Midbrain (tissue), 1 donor: ENCODE results near the gene SCYGR3.
A peak's percentile ranks its signal among the peaks of the same experiment; 100 is the strongest.
"Not testable (repeated sequence)": the region's sequence is repeated elsewhere in the genome, so short reads cannot be mapped to it uniquely, and the experiment has no call there.

Source experiments
- DNase-seq: peaks from one replicate; lab custom pipeline; 2025; lab: John Stamatoyannopoulos, UW

The SCYGR3 gene

DNA sequence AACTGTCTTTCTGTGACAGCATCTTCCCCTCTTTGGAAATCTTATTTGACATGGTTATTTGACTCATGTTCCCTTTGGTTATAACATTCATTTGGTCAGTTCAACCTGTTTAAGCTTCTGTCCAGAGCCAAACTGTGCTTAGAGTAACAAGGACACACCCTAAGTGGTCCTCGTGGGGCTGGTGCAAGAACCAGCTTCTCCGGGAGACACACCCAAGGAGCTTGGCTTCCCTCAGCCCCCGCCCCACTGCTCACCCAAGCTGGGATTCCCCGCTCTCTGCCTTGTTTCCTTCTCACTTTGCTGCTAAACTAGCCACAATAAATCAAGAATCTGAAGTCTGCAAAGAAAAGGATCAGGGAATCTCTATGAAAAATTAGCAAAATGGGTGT, 1.4 kb downstream of the SCYGR3 start:
- no peak for DNase-seq

- DNase-seq = no peak
Measured at GRCh38 chr2:227612546-227613271, 1.9 kb downstream of the SCYGR3 start.

- DNase-seq = no peak
Measured at GRCh38 chr2:227610123-227610522, 4.5 kb downstream of the SCYGR3 start.

GRCh38 chr2:227608561-227609338, 5.9 kb downstream of the SCYGR3 start:
- peak; percentile 21 for DNase-seq

- no peak for DNase-seq
Measured at GRCh38 chr2:227607941-227608340, 6.7 kb downstream of the SCYGR3 start.

- no peak for DNase-seq
Measured at GRCh38 chr2:227606476-227606875, 8.2 kb downstream of the SCYGR3 start.

GRCh38 chr2:227602358-227602757, 12.3 kb downstream of the SCYGR3 start:
- no peak for DNase-seq

- DNase-seq = not testable (repeated sequence)
Measured at GRCh38 chr2:227598835-227599503, 15.7 kb downstream of the SCYGR3 start, which contains the start of gene SCYGR2. Gene SCYGR2, plus strand, starts transcription at chr2:227598893. Its CDS starts 0 bp downstream, at chr2:227598893.

- no peak for DNase-seq
Measured at GRCh38 chr2:227597998-227598397, 16.6 kb downstream of the SCYGR3 start.

GRCh38 chr2:227597036-227597435, 17.6 kb downstream of the SCYGR3 start:
- DNase-seq = no peak

GRCh38 chr2:227595797-227596196, 18.8 kb downstream of the SCYGR3 start:
- DNase-seq = no peak

DNA sequence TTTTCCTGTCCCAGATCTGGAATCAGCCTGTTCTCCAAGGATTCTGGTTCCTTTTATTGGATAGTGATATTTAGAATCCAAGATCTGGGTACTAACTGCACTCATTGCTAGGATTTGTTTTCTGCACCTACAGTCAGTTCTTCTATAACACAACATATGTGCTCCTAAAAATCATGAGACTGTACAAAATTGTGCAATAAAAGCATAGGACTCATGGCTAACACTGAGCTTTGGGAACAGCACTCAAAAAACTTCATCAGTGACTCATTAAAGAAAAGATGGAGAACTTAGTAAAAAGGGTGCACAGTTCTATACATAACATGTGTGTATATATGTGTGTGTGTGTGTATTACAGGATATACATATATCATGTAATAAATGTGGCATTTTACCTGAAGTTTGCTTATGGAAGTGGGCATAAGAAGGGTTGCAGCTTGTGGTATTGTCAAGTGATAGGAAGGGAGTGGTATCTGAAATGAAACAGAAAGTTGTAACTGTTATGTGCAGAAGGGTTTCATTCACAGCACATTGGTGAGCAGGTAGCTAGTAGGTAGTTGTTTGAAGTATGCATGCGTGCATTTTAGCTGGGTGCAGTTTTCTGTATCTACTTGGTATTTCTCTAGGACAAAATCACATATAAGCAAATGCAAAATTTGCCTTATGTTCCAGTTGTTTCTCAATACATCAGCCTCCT, 21.8 kb downstream of the SCYGR3 start:
- no peak for DNase-seq

DNA sequence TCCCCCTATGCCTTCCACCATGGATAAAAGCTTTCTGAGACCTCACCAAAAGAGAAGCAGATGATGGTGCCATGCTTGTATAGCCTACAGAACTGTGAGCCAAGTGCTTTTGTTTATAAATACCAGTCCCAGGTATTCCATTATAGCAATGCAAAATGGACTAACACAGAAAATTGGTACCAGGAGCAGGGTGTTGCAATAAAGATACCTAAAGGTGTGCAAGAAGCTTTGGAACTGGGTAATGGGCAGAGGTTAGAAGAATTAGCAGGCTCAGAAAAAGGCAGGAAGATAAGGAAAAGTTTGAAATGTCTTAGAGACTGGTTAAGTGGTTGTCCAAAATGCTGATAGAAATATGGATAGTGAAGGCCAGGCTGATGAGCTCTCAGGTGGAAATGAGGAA, 32.3 kb downstream of the SCYGR3 start:
- no peak for DNase-seq

DNA sequence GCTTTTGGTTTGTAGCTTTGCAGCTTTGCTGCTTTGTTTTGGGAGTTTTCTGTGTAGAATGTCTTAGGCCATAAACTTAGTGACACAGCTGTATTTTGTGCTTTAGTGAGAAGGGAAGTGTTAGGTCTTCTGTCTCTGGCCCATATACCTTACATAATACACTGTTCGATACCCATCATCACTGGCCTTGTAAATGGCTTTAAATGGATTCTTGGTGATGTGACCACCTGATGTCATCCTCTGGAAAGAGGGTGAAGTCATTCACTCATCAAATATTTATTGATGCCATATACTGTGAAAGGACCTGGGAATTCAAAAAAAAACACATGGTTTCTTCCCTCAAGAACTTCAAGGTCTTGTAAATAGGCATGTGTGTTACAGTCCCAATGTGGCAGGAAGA, 34.8 kb downstream of the SCYGR3 start:
- no peak for DNase-seq

DNA sequence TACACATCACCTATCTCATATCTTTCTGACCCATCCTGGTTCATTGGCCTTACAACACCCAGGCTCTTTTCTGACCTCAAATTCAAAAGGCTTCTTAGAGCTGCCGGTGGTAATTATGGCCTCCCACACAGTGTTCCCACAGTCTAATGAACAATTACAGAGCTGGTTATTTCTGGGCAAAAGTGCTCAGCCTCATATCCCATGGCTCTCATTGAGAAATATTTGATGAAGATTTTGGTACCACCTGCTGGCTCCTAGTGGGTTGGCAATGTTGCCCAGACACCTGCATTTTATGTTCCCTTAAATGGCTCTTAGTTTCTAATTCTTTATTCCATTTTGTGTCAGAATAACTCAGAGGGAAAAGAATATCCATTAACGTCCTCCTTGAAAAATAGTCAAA, 36.0 kb downstream of the SCYGR3 start:
- DNase-seq = no peak

- DNase-seq = no peak
Measured at GRCh38 chr2:227577555-227577954, 37.1 kb downstream of the SCYGR3 start.

GRCh38 chr2:227576812-227577211, 37.8 kb downstream of the SCYGR3 start:
- DNase-seq = no peak

DNA sequence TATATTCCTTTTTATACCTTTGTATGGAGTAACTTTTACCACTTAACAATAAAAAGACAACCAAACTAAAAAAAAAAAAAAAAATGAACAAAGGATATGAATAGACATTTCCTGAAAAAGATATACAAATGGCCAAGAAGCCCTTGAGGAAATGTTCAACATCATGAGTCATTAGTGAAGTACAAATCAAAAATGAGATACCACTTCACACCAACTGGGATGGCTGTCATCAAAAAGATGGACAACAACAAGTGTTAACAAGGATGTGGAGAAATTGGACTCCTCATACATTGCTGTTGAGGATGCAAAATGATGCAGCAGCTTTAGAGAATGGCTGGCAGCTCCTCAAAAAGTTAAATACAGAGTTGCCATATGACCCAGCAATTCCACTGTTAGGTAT, 38.5 kb downstream of the SCYGR3 start:
- DNase-seq = no peak

GRCh38 chr2:227570615-227571014, 44.0 kb downstream of the SCYGR3 start:
- no peak for DNase-seq

GRCh38 chr2:227568852-227569169, 45.8 kb downstream of the SCYGR3 start:
- no peak for DNase-seq

DNA sequence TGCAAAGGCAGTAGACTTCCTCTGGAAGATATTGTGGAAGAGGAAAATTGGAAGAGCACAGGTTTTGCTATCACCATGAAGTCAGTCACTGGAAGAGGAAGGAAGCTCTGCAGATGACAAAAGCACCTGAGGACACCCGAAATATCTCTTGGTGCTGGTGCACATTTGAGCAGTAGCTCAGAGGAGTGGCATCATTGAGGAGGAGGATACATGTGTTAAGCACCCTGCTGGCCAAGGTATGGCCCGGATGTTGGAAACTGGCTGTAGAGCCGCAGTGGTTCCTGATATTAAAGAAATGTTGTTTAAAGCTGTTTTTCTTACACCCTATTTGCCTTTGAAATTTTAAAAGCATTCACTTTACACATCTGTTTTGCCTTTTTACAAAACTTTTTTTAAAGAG, 48.6 kb downstream of the SCYGR3 start:
- DNase-seq = no peak

GRCh38 chr2:227565080-227565479, 49.6 kb downstream of the SCYGR3 start:
- DNase-seq = no peak
